ENCODE measurements around the gene DAND5.

- TF ChIP-seq CTCF (IDR thresholded peaks at IDR 0.05), result no peak
- TF ChIP-seq ZFX (IDR thresholded peaks at IDR 0.05; ENCODE audit: borderline replicate concordance), result no peak
Measured at GRCh38 chr19:12975221-12975741, 5.9 kb downstream of the DAND5 start.
